GM23338 (cell line): ENCODE measurements around the gene PHGDH. TPM values are rescaled to one million over a fixed set of nuclear protein-coding genes. Genes with fewer than 3 reads are reported as not detected.
A peak's percentile ranks its signal among the peaks of the same experiment; 100 is the strongest.

Experiments
- ATAC-seq: fragments of 200-7000 bp; cut with Tn5 transposase; 3 replicates; pipeline ENCODE4 v1.9.1; 2020
- DNase-seq: peaks from one replicate; pipeline ENCODE4 v3.0.0-alpha.2; 2015; ENCODE audit warnings: low spot score
- H2AFZ ChIP-seq: fragments of 200-600 bp; sonication (generic); 2 replicates; pipeline ENCODE4 v1.8.0; 2016; ENCODE audit warnings: antibody characterized with exemption, mild to moderate bottlenecking, moderate library complexity
- H3F3A ChIP-seq: fragments of 200-600 bp; sonication (generic); replicated peaks from 2 replicates; pipeline ENCODE4 v1.8.0; 2017; ENCODE audit warnings: antibody characterized with exemption, mixed run types, low read depth
- H3K27ac ChIP-seq: fragments of 200-600 bp; sonication (generic); 2 replicates; pipeline ENCODE4 v1.6.1; 2016; ENCODE audit warnings: low read depth
- H3K27me3 ChIP-seq: fragments of 200-600 bp; sonication (generic); 2 replicates; pipeline ENCODE4 v1.8.0; 2016; ENCODE audit warnings: mild to moderate bottlenecking, mixed run types, moderate library complexity; ENCODE audit not compliant: insufficient read depth
- H3K36me3 ChIP-seq: fragments of 200-600 bp; sonication (generic); 2 replicates; pipeline ENCODE4 v1.8.0; 2016; ENCODE audit warnings: mild to moderate bottlenecking; ENCODE audit not compliant: insufficient read depth
- H3K4me1 ChIP-seq: fragments of 200-600 bp; sonication (generic); 2 replicates; pipeline ENCODE4 v1.8.0; 2016; ENCODE audit warnings: mild to moderate bottlenecking, moderate library complexity; ENCODE audit not compliant: insufficient read depth
- H3K4me2 ChIP-seq: fragments of 200-600 bp; sonication (generic); 2 replicates; pipeline ENCODE4 v1.7.1; 2017; ENCODE audit warnings: mixed run types
- H3K4me3 ChIP-seq: fragments of 200-600 bp; sonication (generic); 2 replicates; pipeline ENCODE4 v1.6.1; 2016; ENCODE audit warnings: mixed run types
- H3K79me2 ChIP-seq: fragments of 200-600 bp; sonication (generic); replicated peaks from 2 replicates; pipeline ENCODE4 v1.8.0; 2017; ENCODE audit warnings: mild to moderate bottlenecking; ENCODE audit not compliant: insufficient read depth
- H3K9me2 ChIP-seq: fragments of 200-600 bp; sonication (generic); 2 replicates; pipeline ENCODE4 v1.8.0; 2017; ENCODE audit not compliant: insufficient read depth
- H4K20me1 ChIP-seq: fragments of 200-600 bp; sonication (generic); replicated peaks from 2 replicates; pipeline ENCODE4 v1.8.0; 2017; ENCODE audit warnings: mild to moderate bottlenecking; ENCODE audit not compliant: insufficient read depth
- H3K27ac Mint-ChIP-seq: 2 replicates; pipeline ENCODE4 v1.8.0; 2020; ENCODE audit warnings: inconsistent platforms, mild to moderate bottlenecking, moderate library complexity, mixed read lengths
- H3K27me3 Mint-ChIP-seq: 3 replicates; pipeline ENCODE4 v1.8.0; 2022; ENCODE audit warnings: low read depth, mild to moderate bottlenecking, moderate library complexity, mixed read lengths, inconsistent platforms; ENCODE audit not compliant: insufficient read depth, poor library complexity
- H3K36me3 Mint-ChIP-seq: 3 replicates; pipeline ENCODE4 v1.8.0; 2021; ENCODE audit warnings: low read depth, mild to moderate bottlenecking, inconsistent platforms, moderate library complexity, mixed read lengths
- H3K4me1 Mint-ChIP-seq: 3 replicates; pipeline ENCODE4 v1.8.0; 2020; ENCODE audit warnings: mild to moderate bottlenecking, inconsistent platforms, mixed read lengths
- H3K4me3 Mint-ChIP-seq: 3 replicates; pipeline ENCODE4 v1.8.0; 2021; ENCODE audit warnings: moderate library complexity, mild to moderate bottlenecking, inconsistent platforms, mixed read lengths
- H3K9me3 Mint-ChIP-seq: 3 replicates; pipeline ENCODE4 v1.8.0; 2020; ENCODE audit warnings: moderate library complexity, mild to moderate bottlenecking, inconsistent platforms, mixed read lengths
- CREB1 ChIP-seq: fragments of 250-450 bp; sonication (Bioruptor Pico); IDR thresholded peaks from 2 replicates; pipeline ENCODE4 v1.5.0; 2020; ENCODE audit warnings: low read depth, mild to moderate bottlenecking, moderate library complexity
- EZH2 ChIP-seq: fragments of 200-600 bp; sonication (generic); IDR thresholded peaks from one replicate; pipeline ENCODE4 v1.8.0; 2017; ENCODE audit warnings: antibody characterized with exemption, mild to moderate bottlenecking, low read depth; ENCODE audit not compliant: unreplicated experiment
- EZH2phosphoT487 ChIP-seq: fragments of 200-600 bp; sonication (generic); IDR thresholded peaks from one replicate; pipeline ENCODE4 v1.8.1; 2018; ENCODE audit warnings: antibody characterized with exemption; ENCODE audit not compliant: unreplicated experiment
- JUNB ChIP-seq: IDR thresholded peaks from one replicate; pipeline ENCODE4 v1.6.1; 2016; ENCODE audit warnings: antibody characterized with exemption; ENCODE audit not compliant: unreplicated experiment
- NANOG ChIP-seq: IDR thresholded peaks from 2 replicates; pipeline ENCODE4 v1.6.1; 2016; ENCODE audit warnings: antibody characterized with exemption, borderline replicate concordance
- POLR2AphosphoS5 ChIP-seq: IDR thresholded peaks from 2 replicates; pipeline ENCODE4 v1.6.1; 2016; ENCODE audit warnings: antibody characterized with exemption, low read depth
- STAT1 ChIP-seq: IDR thresholded peaks from one replicate; pipeline ENCODE4 v1.6.1; 2016; ENCODE audit warnings: antibody characterized with exemption; ENCODE audit not compliant: unreplicated experiment
- ZNF114 ChIP-seq: fragments of 250-450 bp; sonication (Bioruptor Pico); IDR thresholded peaks from 2 replicates; pipeline ENCODE4 v1.5.0; 2020; ENCODE audit warnings: mild to moderate bottlenecking, moderate library complexity
- ZNF331 ChIP-seq: fragments of 250-450 bp; sonication (Bioruptor Pico); IDR thresholded peaks from 2 replicates; pipeline ENCODE4 v1.5.0; 2020; ENCODE audit warnings: low read depth, mild to moderate bottlenecking, moderate library complexity
- polyA plus RNA-seq: library from polyadenylated mRNA; unstranded; fragments of >200 nt; fragmentation: Nextera tagmentation; extraction: Ambion mirVana; gene quantifications from 2 replicates; pipeline ENCODE4 v1.2.1, GENCODE V29; 2016
- total RNA-seq: library from RNA; depleted of rRNA; stranded (reverse); fragments of >200 nt; shearing (Covaris generic); gene quantifications from 2 replicates; pipeline ENCODE4 v1.2.3, GENCODE V29; 2014
- TF ChIP-seq, protein P1 (sequence below): IDR thresholded peaks from 2 replicates; pipeline ENCODE4 v1.6.1; 2016; ENCODE audit warnings: antibody characterized with exemption
- TF ChIP-seq, protein P2 (sequence below), 2 experiments: fragments of 200-600 bp in 1 of 2; sonication (generic) in 1 of 2; conservative IDR thresholded peaks; 2 replicates each; pipeline versions ENCODE4 v1.5.1 to v1.6.1; 2016 to 2017; ENCODE audit warnings: antibody characterized with exemption in 2 of 2, low read depth in 2 of 2, mild to moderate bottlenecking in 2 of 2, moderate library complexity in 1 of 2

Gene PHGDH
- total and polyA plus RNA-seq, 2 experiments from 2014 or later: 612 to 885 TPM

DNA sequence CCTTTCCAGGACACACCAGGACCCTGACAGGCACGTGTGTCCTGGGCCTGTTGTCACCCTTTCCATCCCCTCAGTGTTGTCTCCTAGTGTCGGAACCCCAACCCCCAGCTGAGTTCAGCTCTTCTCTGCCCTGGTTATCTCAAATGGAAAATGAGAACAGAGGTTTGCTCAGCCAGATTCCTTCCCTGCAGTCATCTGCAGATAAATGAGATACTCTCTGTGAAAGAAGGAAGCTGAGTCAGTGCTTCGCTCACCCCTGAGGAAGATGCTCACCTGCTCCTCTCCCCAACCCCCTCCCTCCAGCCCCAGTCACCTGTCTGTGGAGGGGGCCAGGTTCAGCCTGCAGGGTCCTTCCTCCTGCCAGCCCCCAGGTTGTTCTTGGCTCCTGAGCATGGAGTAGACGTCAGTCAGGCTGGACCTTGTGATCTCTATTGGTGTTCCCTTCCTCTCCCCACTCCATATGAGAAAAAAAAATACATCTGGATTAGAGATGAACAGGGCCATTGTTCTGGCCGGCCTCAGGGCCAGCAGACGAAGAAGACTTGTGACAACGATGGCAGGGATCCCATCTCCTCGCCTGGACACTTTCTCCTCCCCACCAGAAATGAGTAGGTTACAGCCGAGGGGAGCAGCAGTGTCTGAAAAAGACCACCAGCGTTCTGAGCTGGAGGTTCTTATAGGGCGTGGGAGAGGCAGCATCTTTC is 20.9 kb downstream of the PHGDH start:
- Histone ChIP-seq H3K4me1 (no peaks in the 10 kb centered on the region; the same call in 1 of the 2 replicates), H3K27me3 (no peaks in the 10 kb centered on the region), H3K4me3 (no peak overlapping the region), H3K79me2 (peaks cover 62% of the 10 kb centered on the region), H3K4me2 (no peak overlapping the region), H4K20me1 (peaks cover 83% of the 10 kb centered on the region), H2AFZ (no peak overlapping the region), H3K27ac (no peak overlapping the region), H3K36me3 (peaks cover 89% of the 10 kb centered on the region), H3K9me2 (no peaks in the 10 kb centered on the region), H3F3A (peaks cover 30% of the 10 kb centered on the region; the same call in 1 of the 2 replicates)
- ATAC-seq (no peak), DNase-seq (no peak)
- Mint-ChIP-seq H3K4me1 (peaks cover 16% of the 10 kb centered on the region), H3K36me3 (peaks cover 99% of the 10 kb centered on the region), H3K27ac (no peak overlapping the region), H3K4me3 (no peak overlapping the region), H3K27me3 (peaks cover 8% of the 10 kb centered on the region), H3K9me3 (no peaks in the 10 kb centered on the region)
- TF ChIP-seq ZNF331 (CRISPR knock-in tag) (no peak), ZNF114 (CRISPR knock-in tag) (no peak), JUNB (no peak), STAT1 (no peak), EZH2 (no peak), CREB1 (CRISPR knock-in tag) (no peak)
- TF ChIP-seq, protein P1, sequence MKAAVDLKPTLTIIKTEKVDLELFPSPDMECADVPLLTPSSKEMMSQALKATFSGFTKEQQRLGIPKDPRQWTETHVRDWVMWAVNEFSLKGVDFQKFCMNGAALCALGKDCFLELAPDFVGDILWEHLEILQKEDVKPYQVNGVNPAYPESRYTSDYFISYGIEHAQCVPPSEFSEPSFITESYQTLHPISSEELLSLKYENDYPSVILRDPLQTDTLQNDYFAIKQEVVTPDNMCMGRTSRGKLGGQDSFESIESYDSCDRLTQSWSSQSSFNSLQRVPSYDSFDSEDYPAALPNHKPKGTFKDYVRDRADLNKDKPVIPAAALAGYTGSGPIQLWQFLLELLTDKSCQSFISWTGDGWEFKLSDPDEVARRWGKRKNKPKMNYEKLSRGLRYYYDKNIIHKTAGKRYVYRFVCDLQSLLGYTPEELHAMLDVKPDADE: no peak

DNA sequence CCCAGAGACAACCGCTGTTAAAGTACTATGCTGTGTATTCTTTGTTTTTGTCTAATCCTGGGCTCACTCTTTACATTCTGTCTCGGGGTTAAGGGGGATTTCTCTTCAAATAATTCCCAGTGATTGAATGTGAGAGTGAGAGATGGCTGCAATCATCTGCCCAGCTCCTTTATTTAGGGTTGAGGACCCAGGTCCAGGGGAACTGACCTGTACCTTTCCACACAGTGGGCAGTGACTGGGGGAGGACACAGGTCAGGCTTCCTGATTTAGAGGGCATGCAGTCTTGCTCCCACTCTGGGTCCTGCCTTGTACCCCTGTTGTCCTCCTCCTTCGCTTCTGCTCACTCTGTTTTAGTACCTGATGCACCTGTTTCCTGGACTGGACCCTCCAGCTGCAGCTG is 22.0 kb downstream of the PHGDH start:
- H3K27ac ChIP-seq: no peak overlapping the region
- no peak overlapping the region for H2AFZ ChIP-seq
- peaks cover 10% of the 10 kb centered on the region for H3K27me3 Mint-ChIP-seq
- H3K4me1 ChIP-seq: no peaks in the 10 kb centered on the region
- H3K4me2 ChIP-seq: no peak overlapping the region
- peaks cover 51% of the 10 kb centered on the region for H3K79me2 ChIP-seq
- no peaks in the 10 kb centered on the region for H3K27me3 ChIP-seq
- H3K9me3 Mint-ChIP-seq: no peaks in the 10 kb centered on the region
- no peak for TF ChIP-seq NANOG
- 0 out of 2 replicates have a peak, but pooled peaks have one; percentile 10 for TF ChIP-seq POLR2AphosphoS5
- TF ChIP-seq, protein P2, sequence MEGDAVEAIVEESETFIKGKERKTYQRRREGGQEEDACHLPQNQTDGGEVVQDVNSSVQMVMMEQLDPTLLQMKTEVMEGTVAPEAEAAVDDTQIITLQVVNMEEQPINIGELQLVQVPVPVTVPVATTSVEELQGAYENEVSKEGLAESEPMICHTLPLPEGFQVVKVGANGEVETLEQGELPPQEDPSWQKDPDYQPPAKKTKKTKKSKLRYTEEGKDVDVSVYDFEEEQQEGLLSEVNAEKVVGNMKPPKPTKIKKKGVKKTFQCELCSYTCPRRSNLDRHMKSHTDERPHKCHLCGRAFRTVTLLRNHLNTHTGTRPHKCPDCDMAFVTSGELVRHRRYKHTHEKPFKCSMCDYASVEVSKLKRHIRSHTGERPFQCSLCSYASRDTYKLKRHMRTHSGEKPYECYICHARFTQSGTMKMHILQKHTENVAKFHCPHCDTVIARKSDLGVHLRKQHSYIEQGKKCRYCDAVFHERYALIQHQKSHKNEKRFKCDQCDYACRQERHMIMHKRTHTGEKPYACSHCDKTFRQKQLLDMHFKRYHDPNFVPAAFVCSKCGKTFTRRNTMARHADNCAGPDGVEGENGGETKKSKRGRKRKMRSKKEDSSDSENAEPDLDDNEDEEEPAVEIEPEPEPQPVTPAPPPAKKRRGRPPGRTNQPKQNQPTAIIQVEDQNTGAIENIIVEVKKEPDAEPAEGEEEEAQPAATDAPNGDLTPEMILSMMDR (conservative IDR thresholded peaks at IDR 0.05; ENCODE audit: low read depth in 2 of 2): no peak
- no peak for TF ChIP-seq EZH2phosphoT487
- TF ChIP-seq ZNF114 (CRISPR knock-in tag): no peak
- no peak for TF ChIP-seq EZH2
- peaks cover 79% of the 10 kb centered on the region for H4K20me1 ChIP-seq
- peaks cover 98% of the 10 kb centered on the region for H3K36me3 Mint-ChIP-seq
- H3K4me3 ChIP-seq: no peak overlapping the region
- H3K27ac Mint-ChIP-seq: peak overlapping the region; percentile 47; the same call in 1 of the 2 replicates
- H3K36me3 ChIP-seq: peaks cover 88% of the 10 kb centered on the region
- DNase-seq (no peak), ATAC-seq (no peak)
- H3K9me2 ChIP-seq: no peaks in the 10 kb centered on the region
- H3F3A ChIP-seq: peaks cover 28% of the 10 kb centered on the region
- H3K4me1 Mint-ChIP-seq: peaks cover 8% of the 10 kb centered on the region; the same call in 2 of the 3 replicates
- no peak overlapping the region for H3K4me3 Mint-ChIP-seq
